Activated CD4-positive, alpha-beta T cell treated with anti-CD3 and anti-CD28 coated beads, Interleukin-2, amount 50 U/mL, for 48 hours (primary cell): Measurements from ENCODE around the gene RELT.
A peak's percentile ranks its signal among the peaks of the same experiment; 100 is the strongest.

Experiments
- DNase-seq, 2 experiments: peaks; one replicate each; pipeline ENCODE4 v3.0.0-alpha.2; 2020

The RELT gene

DNA sequence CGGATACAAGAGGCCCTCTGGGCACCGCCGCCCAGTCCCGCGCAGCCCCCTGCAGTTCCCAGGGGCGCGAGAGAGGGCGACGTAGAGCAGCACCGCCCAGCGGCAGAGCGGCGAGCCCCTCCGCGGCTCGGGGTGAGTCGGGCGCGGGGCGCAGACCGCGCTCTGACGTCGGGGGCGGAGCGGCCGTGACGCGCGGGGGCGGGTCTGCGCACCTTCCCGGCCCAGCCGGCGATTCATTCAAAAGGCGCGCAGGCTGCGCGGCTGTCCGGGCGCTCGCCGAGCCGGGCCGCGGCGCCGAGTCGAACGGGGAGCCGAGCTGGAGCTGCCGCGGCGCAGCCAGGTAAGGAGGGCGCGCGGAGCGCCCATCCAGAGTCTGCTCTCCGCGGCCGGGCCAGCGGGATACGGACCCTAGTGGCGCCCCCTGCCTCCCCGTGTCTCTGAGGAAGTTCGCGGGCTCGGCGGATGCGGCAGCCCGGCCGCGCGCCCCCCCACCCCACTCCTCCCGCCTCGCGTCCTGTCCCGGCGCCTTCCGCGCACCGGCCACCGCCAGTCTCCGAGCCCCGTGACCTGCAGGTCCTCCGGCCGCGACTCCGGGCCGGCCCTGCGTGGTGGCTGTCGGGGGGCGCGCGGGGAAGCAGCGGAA, at the start of gene RELT:
Gene RELT (plus strand): TSS at position 240 of the 643 bp plus-strand sequence. CDS start 12,738 bp downstream, outside the sequence.
- peak; percentile 93 to 94 for DNase-seq

GRCh38 chr11:73326929-73327811, 49.0 kb upstream of the RELT start:
- DNase-seq: no peak

DNA sequence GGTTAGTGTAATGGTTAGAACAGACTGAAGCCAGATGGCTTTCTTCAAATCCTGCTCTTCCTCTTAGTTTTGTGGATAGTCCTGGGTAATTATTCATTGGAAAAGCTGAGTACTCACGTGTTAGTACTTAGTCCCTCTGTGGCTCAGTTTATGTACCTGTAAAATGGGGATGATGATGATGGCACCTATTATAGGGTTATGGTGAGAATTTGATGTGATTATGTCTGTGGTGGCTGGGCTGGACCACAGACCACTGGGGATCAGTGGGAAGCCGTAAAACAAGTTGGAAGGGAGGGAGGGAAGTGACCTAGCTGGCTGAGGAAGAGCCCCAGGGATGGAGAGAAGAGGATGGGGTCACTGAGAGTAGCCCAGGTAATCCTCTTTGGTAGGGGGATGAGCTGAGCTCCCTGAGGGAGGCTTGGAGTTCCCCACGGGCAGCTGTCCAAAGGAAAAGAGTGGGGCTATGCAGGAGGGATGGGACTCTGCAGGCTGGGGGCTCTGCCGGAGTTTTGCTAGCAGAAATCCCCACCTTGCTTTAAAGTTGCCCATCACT, 48.3 kb upstream of the RELT start:
- DNase-seq: no peak

GRCh38 chr11:73330569-73331093, 45.6 kb upstream of the RELT start:
- DNase-seq: no peak

DNA sequence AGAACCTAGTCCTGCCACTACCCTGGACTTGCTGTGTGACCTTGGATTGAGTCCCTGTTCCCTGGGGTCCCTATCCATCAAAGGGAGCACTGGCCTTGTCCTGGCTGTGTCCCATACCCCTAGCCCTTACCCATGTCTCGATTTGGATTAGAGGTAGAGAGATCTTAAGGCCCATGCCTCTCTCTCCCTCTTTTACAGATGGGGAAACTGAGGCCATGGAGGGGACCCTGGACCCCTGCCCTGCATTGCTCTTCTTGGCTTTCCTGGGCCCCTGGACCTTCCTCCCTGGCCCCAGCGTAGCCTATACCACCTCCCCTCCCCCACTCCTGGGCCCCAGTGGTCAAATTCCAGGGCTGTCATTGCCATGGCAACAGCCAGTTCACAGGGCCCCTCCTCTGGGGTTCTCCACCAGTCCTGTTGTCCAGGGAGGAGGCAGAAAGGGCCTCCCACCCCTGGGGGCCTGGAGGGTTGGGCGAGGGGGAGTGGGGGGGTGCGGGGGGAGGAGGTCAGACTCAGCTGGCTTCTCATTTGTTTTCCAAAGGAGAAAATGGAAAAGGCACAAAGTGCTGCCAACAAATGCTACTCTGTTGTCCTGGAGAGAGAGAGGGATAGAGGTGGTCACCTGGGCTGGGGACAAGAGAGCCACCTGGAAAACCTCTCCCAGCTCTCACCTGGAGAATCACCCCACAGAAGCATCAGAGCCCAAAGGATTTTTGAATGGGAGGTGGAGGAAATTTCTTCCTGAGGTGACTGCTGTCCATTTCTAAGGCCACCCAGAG, 44.9 kb upstream of the RELT start:
- no peak for DNase-seq

DNA sequence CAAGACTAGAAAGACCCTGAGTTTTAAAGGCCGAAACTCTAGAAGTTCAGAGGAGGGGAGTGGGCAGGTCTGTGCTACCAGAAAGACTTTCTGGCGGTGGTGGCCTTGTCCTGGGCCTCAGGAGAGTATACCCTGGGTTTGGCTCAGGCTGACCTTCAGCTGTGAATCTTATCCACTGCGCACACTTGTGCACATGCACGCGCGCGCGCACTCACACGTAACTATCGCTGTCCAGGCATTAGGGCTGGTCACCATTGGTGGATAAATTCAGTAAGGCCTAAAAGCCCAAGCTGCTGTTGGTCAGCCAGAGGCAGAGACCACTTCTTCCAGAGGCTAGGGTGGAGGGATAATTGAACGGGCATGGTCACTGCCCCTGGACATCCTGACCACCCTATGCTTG, 43.0 kb upstream of the RELT start:
- DNase-seq: no peak

DNA sequence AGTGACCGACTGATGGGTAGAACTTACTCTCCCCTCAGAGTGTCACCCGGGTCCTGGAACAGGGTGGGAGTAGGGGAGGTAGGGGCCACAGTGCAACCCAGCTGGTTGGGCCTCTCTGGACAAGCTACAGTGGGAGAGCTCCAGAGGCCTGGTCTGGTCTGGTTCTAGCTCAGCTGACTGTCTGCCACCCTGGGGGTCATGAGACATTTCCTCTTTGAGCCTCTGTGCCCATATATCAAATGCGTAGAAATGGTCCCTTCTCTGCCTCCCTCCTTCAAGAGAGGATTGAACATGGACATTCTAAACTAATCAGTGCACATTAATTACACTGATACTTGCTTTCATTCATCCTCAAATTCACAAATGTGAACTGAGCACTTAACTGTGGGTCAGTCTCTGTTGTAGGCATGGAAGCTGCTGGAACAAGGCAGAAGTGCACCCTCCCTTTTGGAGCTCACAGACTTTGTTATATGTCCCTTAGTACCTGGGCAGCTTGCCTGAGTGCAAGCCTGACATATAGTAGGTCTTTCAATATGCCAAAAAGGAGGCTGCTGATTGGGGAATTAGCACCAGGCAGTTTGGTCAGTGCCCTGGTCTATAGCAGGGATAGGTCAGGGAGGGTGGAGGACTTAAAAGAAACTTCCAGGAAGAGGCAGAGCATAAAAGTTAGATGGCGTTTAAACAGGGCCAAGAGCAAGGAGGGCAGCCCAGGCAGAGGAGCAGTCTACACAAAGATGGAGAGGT, 42.4 kb upstream of the RELT start:
- no peak for DNase-seq

GRCh38 chr11:73334384-73335203, 41.6 kb upstream of the RELT start:
- DNase-seq: no peak

DNA sequence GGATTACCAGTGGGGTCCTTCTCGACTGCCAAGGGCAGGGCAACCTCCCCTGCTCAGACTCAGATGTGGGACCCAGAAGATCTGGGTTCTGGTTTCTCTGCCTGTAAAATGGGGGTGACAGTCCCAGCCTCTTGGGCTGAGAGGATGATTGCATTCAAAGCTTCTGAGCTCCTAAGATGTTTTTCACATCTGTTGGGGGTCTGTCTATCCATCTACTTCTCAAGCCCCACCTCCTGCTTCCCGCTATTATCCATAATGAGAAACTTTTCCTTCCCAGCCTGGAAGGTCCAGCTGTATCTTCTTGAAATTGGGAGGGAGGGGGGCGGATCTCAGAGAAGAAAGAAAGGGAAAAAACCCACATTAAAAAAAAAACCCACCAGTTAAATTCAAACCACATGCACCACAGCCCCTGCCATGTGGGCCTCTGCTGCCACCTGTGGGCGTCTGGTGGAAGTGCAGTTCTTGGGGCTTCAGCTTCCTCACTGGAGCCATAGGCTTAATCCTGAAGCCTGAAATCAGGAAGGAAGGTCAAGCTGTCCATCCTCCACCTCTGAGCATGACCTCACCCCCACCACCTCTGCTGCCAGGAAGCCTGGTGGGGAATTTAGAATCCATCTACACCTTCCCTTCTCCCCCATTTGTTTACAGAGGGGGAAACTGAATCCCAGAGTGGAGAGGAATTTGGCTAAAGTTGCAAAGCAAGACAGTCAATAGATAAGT, 40.8 kb upstream of the RELT start:
- DNase-seq: peak; percentile 86 to 87

DNA sequence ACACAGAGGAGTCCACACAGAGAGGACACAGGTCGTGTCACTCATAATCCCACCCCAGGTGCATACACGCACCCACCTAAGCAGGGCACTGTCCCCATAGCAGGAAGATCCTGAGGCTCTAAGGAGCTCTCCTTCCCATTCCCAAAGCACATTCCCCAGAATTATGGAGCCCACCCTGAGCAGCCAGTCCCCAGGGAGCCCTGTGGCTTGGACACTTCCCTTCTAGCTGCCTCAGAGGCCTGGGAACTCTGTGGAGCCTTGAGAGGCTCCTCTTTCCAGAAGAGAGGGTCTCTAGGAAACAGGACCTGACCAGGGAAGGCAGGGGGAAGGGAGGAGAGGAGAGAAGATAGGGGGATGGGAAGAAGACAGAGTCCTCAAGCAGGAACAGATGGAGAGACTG, 38.4 kb upstream of the RELT start:
- DNase-seq: no peak

DNA sequence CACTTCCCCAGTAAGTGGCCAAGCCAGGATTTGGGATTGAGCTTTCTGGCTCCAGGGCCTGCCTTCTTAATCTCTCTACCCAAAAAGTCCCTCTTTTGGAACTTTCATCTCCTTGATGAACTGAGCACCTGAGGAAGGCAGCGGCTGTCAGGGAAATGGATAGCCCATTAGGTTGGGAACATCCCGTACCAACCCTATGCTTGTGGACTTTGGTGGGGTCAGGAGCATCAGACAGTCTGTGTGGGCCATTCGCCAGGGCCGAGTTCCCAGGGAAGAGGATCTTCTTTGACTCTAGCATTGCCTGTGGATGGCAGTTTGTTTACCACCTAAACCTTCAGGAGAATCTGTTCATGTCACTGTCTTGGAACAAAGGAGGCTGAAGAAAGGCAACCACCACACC, 37.9 kb upstream of the RELT start:
- DNase-seq: no peak

DNA sequence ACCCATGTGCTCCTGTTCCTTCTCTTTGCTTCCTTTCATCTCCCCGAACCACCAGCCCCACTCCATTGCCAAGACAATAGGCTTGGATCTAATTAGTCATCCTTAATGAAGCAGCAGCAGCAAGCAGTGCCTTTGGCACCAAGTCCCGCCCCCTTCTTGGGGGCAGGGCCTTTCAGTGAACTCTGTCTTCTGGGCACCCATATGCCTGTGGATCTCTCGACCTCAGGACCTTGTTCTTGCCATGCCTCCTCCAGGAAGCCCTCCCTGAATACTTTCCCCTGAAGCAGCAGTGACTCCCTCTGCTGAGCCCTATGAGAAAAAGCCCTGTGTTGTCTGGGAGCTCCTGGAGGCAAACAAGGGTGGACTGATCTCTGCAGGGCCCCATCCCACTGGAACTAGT, 36.0 kb upstream of the RELT start:
- no peak for DNase-seq

DNA sequence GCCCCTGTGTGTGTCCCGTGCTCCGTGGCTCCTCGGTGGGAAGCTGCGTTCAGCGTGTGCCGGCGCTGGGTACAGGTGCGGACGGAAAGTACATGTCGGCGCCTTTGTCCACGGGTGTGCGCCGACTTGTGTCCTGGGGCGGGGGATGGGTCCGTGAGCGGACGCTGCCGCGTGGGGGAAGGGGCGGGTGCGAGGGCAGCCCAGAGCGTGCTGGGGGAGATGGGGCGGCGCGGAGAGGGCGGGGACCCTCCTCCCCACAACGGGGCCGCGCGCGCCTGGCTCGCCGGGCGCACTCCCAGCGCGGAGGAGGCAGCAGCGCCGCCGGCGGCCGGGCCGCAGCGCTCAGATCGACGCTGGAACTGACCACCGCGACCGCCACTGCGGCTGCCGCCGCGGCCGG, 33.6 kb upstream of the RELT start:
- no peak for DNase-seq

DNA sequence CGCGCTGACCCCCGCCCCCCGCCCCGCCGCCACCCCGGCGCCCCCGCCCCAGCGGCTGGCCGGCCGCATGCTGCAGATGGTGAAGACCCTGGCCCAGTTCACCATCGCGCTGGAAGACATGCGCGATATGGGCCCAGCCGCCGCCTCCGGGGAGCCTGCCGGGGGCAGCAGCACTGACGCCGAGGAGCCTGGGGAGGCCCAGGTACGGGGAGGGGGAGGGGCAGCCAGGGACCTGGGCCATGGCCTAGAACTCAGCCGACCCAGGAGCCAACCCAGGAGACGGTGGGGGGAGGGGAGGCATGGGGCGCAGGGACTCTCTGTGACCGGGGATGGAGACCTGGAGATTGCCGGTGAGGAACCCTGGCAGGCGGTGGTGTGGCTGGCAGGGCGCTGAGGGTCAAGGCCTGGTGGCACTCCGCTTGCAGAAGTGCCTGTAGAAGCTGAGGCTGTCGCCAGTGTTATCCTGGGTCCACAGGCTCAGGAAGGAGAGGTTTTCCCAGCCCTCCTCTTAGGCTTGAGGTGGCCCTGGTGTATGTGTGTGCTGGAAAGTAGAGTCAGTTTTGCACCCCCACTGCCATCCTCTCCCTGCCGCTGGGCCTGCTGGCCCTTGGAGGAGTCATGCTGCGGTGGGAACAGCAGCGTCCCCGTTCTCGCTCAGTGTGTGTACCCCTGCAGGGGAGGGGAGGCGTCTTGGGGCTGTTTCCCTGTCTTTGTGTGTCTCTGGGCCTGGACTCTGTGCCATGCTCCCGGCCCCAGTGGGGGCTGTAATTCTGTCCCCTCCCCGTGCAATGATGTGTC, 32.9 kb upstream of the RELT start:
- no peak for DNase-seq

DNA sequence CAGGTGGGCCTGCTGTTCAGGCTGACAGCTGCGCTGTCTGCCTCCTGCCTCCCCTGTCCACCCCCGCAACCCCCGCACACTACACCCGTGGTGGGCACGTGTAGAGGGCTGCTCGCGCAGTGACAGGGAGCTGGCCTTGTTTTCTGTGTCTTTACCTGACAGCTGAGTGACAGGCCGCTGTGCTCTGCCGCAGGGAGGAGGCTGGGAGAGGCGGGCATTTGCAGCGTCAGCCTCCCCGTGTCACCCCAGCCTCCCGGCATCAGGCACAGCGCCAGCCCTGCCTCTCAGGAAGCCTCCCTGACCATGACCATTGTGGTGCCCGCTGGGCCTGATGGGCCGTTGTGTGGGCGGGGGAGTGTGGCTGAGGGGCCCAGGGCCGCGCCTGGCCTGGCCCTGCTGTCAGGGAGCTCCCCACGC, 32.0 kb upstream of the RELT start:
- no peak for DNase-seq

GRCh38 chr11:73345481-73346160, 30.6 kb upstream of the RELT start:
- no peak for DNase-seq

- DNase-seq: no peak
These were observed 29.8 kb upstream of the RELT start for GRCh38 chr11:73346186-73346935.

- DNase-seq: no peak
These were observed 29.1 kb upstream of the RELT start for GRCh38 chr11:73347067-73347466.
